BJ (cell line): ENCODE data around the gene VKORC1. TPM values are rescaled to one million over a fixed set of nuclear protein-coding genes. Genes with fewer than 3 reads are reported as not detected.

Source experiments
- CTCF ChIA-PET: fragments of 350-600 bp; formaldehyde crosslinking; extraction: SDS; loops from one replicate; lab custom pipeline; 2021; ENCODE audit warnings: antibody characterized with exemption, inconsistent platforms; lab: Yijun Ruan, JAX
- POLR2A ChIA-PET: fragments of 300-600 bp; sonication (Branson Sonifier 250); formaldehyde crosslinking; extraction: SDS; loops from one replicate; lab custom pipeline; 2021; ENCODE audit warnings: antibody characterized with exemption; lab: Charles Lee
- DNase-seq: peaks from one replicate; pipeline ENCODE4 v3.0.0-alpha.2; 2011; ENCODE audit warnings: low read depth
- H3K27me3 ChIP-seq: 2 replicates; pipeline ENCODE4 v1.6.0; 2011; ENCODE audit warnings: low read length; ENCODE audit not compliant: control insufficient read depth, insufficient read depth
- H3K36me3 ChIP-seq: 2 replicates; pipeline ENCODE4 v1.5.1; 2011; ENCODE audit warnings: low read length; ENCODE audit not compliant: control insufficient read depth, insufficient read depth
- H3K4me3 ChIP-seq: 2 replicates; pipeline ENCODE4 v1.5.1; 2011; ENCODE audit warnings: low read depth, mild to moderate bottlenecking, control low read depth, low read length
- CTCF ChIP-seq: IDR thresholded peaks from 2 replicates; pipeline ENCODE4 v1.5.1; 2011; ENCODE audit warnings: low read depth, mild to moderate bottlenecking, control low read depth, inconsistent platforms, low read length, moderate library complexity; ENCODE audit not compliant: insufficient read depth
- polyA minus RNA-seq: library from RNA; depleted of rRNA, polyadenylated mRNA; stranded (reverse); fragments of >200 nt; gene quantifications from 2 replicates; pipeline ENCODE4 v1.2.3, GENCODE V29; 2011; rRNA and poly(A)+ RNA removed
- polyA plus RNA-seq: library from polyadenylated mRNA; depleted of rRNA; stranded (reverse); fragments of >200 nt; gene quantifications from 2 replicates; pipeline ENCODE4 v1.2.3, GENCODE V29; 2011; rRNA removed

VKORC1 gene
- 416 and 515 TPM in 2 replicates for polyA plus RNA-seq
- polyA minus RNA-seq, result 118 and 200 TPM in 2 replicates

GRCh38 chr16:31094424-31095120 is at the start of gene VKORC1:
Gene VKORC1 (minus strand): TSS chr16:31094797. CDS start chr16:31094729, 68 bp downstream.
- no peak for TF ChIP-seq CTCF
- DNase-seq, result peak; percentile 88
- Histone ChIP-seq H3K27me3 (no peaks in the 10 kb centered on the region), H3K36me3 (no peaks in the 10 kb centered on the region), H3K4me3 (peak within 1 kb of the TSS; percentile 93)
- CTCF ChIA-PET, result interaction anchor here (0.5 to 6.4 kb wide), 7 partner anchors 15 to 153 kb away, joined by 3 to 54 read pairs (median 3); partner anchors contain the start of gene HSD3B7
- POLR2A ChIA-PET, result interaction anchor here (0.7 kb wide), 1 partner anchor 96 kb away, joined by 7 read pairs; no protein-coding TSS in a partner anchor

GRCh38 chr16:31143694-31144148 is 49.1 kb upstream of the VKORC1 start:
- ChIA-PET POLR2A (no interaction called here), CTCF (interaction anchor here (1.1 to 2.9 kb wide), 6 partner anchors 12 to 299 kb away, joined by 3 to 29 read pairs (median 12); partner anchors contain the start of genes HSD3B7 and ZNF843)
- no peaks in the 10 kb centered on the region for H3K36me3 ChIP-seq

GRCh38 chr16:31143011-31143693 is 48.6 kb upstream of the VKORC1 start:
- H3K27me3 ChIP-seq, result peaks cover 15% of the 10 kb centered on the region
- no peak for TF ChIP-seq CTCF
- ChIA-PET CTCF (interaction anchor here (0.6 to 2.9 kb wide), 33 partner anchors 9 to 318 kb away, joined by 3 to 33 read pairs (median 6); partner anchors contain the start of genes BCKDK, FUS, HSD3B7 and KAT8), POLR2A (interaction anchor here (0.8 to 2.1 kb wide), 3 partner anchors 26 to 51 kb away, joined by 3 to 20 read pairs (median 19); partner anchors contain the start of genes FUS and KAT8)
- no peaks in the 10 kb centered on the region for H3K36me3 ChIP-seq
- DNase-seq, result no peak
- peak overlapping the region; percentile 35; the same call in 1 of the 2 replicates for H3K4me3 ChIP-seq

More at GRCh38 chr16:31143694-31144148, 49.1 kb upstream of the VKORC1 start:
- Histone ChIP-seq H3K4me3 (no peak overlapping the region), H3K27me3 (peaks cover 15% of the 10 kb centered on the region)
- no peak for DNase-seq
- no peak for TF ChIP-seq CTCF

GRCh38 chr16:31142109-31143010 is 47.8 kb upstream of the VKORC1 start:
- DNase-seq, result peak; percentile 90
- peak overlapping the region; percentile 35 for H3K4me3 ChIP-seq
- ChIA-PET CTCF (interaction anchor here (0.6 to 2.9 kb wide), 40 partner anchors 9 to 318 kb away, joined by 3 to 33 read pairs (median 5); partner anchors contain the start of genes BCKDK, COX6A2, FUS and HSD3B7), POLR2A (interaction anchor here (0.6 to 2.1 kb wide), 8 partner anchors 14 to 570 kb away, joined by 3 to 20 read pairs (median 10); partner anchors contain the start of genes FUS, HSD3B7 and KAT8)
- H3K36me3 ChIP-seq, result no peaks in the 10 kb centered on the region
- TF ChIP-seq CTCF, result peak; percentile 96
- H3K27me3 ChIP-seq, result peaks cover 9% of the 10 kb centered on the region
